AG04450 (cell line): Measurements from ENCODE around the gene NUP98. TPM values are rescaled to one million over a fixed set of nuclear protein-coding genes. Genes with fewer than 3 reads are reported as not detected.
A peak's percentile ranks its signal among the peaks of the same experiment; 100 is the strongest.
"Not testable (repeated sequence)": the region's sequence is repeated elsewhere in the genome, so short reads cannot be mapped to it uniquely, and the experiment has no call there.

Source experiments
- CTCF ChIA-PET: fragments of 300-600, 350-600 bp; formaldehyde crosslinking; extraction: SDS; loops from one replicate; lab custom pipeline; 2022; ENCODE audit warnings: antibody characterized with exemption, inconsistent platforms; lab: Charles Lee
- POLR2A ChIA-PET: fragments of 350-600 bp; formaldehyde crosslinking; extraction: SDS; loops from one replicate; lab custom pipeline; 2021; ENCODE audit warnings: antibody characterized with exemption, inconsistent platforms; lab: Yijun Ruan, JAX
- DNase-seq: peaks from one replicate; pipeline ENCODE4 v3.0.0-alpha.2; 2011; ENCODE audit warnings: low read depth, low spot score
- H3K27ac ChIP-seq: one replicate; pipeline ENCODE4 v1.5.1; 2012; ENCODE audit warnings: low read depth, low read length, control low read depth
- H3K27me3 ChIP-seq: one replicate; pipeline ENCODE4 v1.6.0; 2012; ENCODE audit warnings: low read length; ENCODE audit not compliant: control insufficient read depth, insufficient read depth
- H3K4me3 ChIP-seq: 2 replicates; pipeline ENCODE4 v1.5.1; 2011; ENCODE audit warnings: mild to moderate bottlenecking, low read depth, low read length, control low read depth
- H3K9me3 ChIP-seq: 2 replicates; pipeline ENCODE4 v1.5.1; 2012; ENCODE audit warnings: low read length; ENCODE audit not compliant: control insufficient read depth, insufficient read depth
- CTCF ChIP-seq: IDR thresholded peaks from 2 replicates; pipeline ENCODE4 v1.5.1; 2011; ENCODE audit warnings: low read depth, low read length, control low read depth, inconsistent platforms
- polyA plus RNA-seq: library from polyadenylated mRNA; depleted of rRNA; stranded (reverse); fragments of >200 nt; gene quantifications from 2 replicates; pipeline ENCODE4 v1.2.3, GENCODE V29; 2011

NUP98 gene
- polyA plus RNA-seq, 1 experiment, result 90.7 TPM

- DNase-seq, result no peak
- Histone ChIP-seq H3K9me3 (no peaks in the 10 kb centered on the region), H3K27ac (no peak overlapping the region), H3K4me3 (no peak overlapping the region), H3K27me3 (no peaks in the 10 kb centered on the region)
- POLR2A ChIA-PET, result interaction anchor here (0.6 kb wide), 1 partner anchor 133 kb away, joined by 4 read pairs; no protein-coding TSS in a partner anchor
- TF ChIP-seq CTCF, result 0 out of 2 replicates have a peak, but pooled peaks have one; percentile 11
- CTCF ChIA-PET, result interaction anchor here (0.7 to 2.0 kb wide), 4 partner anchors 33 to 297 kb away, joined by 3 to 7 read pairs (median 4); partner anchors contain the start of gene PGAP2
Observed at GRCh38 chr11:3775736-3776406, 21.5 kb downstream of the NUP98 start.

GRCh38 chr11:3773180-3773579, 24.2 kb downstream of the NUP98 start:
- POLR2A ChIA-PET, result interaction anchor here (0.6 kb wide), 1 partner anchor 25 kb away, joined by 4 read pairs; no protein-coding TSS in a partner anchor
- no peak for DNase-seq
- no peak overlapping the region for H3K27ac ChIP-seq
- no peak overlapping the region for H3K4me3 ChIP-seq
- TF ChIP-seq CTCF, result no peak
- no peaks in the 10 kb centered on the region for H3K9me3 ChIP-seq
- no peaks in the 10 kb centered on the region for H3K27me3 ChIP-seq
- CTCF ChIA-PET, result interaction anchor here (0.8 to 1.2 kb wide), 3 partner anchors 69 to 300 kb away, joined by 3 to 8 read pairs (median 3); no protein-coding TSS in a partner anchor

GRCh38 chr11:3767536-3767935, 29.8 kb downstream of the NUP98 start:
- ChIA-PET POLR2A (no interaction called here), CTCF (interaction anchor here (0.9 kb wide), 1 partner anchor 305 kb away, joined by 3 read pairs; no protein-coding TSS in a partner anchor)
- Histone ChIP-seq H3K9me3 (no peaks in the 10 kb centered on the region), H3K4me3 (no peak overlapping the region), H3K27me3 (no peaks in the 10 kb centered on the region), H3K27ac (no peak overlapping the region)
- TF ChIP-seq CTCF, result no peak
- DNase-seq, result no peak

- H3K9me3 ChIP-seq, H3K4me3 ChIP-seq, H3K27me3 ChIP-seq, POLR2A ChIA-PET, CTCF ChIA-PET, DNase-seq, H3K27ac ChIP-seq: not testable (repeated sequence)
Observed at GRCh38 chr11:3766836-3767235, 30.5 kb downstream of the NUP98 start.

GRCh38 chr11:3764266-3764665, 33.1 kb downstream of the NUP98 start:
- H3K4me3 ChIP-seq, result no peak overlapping the region
- H3K27ac ChIP-seq, result no peak overlapping the region
- no peak for DNase-seq
- H3K9me3 ChIP-seq, result no peaks in the 10 kb centered on the region
- POLR2A ChIA-PET, result no interaction called here
- CTCF ChIA-PET, result no interaction called here
- no peak for TF ChIP-seq CTCF
- H3K27me3 ChIP-seq, result no peaks in the 10 kb centered on the region
